Activated gamma-delta T cell treated with anti-CD3 and anti-CD28 coated beads, Interleukin-2, amount 50 U/mL, for 16 hours (primary cell): ENCODE results near the gene PTPN5.

Experiments
- DNase-seq: peaks from one replicate; pipeline ENCODE4 v3.0.0-alpha.2; 2020; ENCODE audit warnings: low read depth

PTPN5 gene

DNA sequence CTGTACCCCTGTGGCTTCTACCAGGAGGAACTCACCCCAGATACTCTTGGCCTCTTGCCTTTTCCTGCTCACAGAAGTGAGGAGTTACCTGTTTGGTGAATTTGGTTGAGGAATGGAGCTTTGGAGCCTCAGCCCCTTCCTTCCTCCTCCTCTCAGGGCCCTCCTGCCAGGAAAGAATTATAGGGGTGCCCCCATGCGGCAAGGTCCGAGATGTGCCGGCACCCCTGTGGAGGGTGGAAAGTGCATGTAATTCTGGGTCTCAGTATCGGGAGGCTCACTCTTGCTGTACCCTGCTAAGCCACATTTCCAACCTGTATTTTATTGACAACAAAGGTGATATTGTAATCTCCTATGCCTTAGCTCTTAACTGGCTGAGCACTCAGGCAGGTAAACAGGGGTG, 51.9 kb downstream of the PTPN5 start:
- no peak for DNase-seq

DNA sequence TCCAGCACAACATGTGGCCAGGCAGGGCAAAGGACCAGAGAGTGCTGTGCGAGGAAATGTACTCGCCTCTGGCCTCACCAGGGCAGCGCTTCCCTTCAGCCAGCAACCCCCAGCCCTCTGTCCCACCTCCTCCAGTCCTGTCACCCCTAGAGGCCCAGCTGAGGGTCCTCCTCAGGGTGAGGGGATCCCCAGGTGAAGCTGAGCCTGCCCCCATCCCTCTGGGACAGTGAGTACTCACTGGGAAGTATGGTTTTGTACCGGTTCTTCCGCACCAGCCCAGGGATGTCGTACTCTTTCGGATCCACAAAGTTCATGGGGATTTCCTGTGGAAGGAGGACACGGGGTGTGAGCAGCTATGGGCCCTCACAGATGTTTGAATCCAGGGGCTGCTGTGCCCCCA, 54.0 kb downstream of the PTPN5 start:
- no peak for DNase-seq

DNA sequence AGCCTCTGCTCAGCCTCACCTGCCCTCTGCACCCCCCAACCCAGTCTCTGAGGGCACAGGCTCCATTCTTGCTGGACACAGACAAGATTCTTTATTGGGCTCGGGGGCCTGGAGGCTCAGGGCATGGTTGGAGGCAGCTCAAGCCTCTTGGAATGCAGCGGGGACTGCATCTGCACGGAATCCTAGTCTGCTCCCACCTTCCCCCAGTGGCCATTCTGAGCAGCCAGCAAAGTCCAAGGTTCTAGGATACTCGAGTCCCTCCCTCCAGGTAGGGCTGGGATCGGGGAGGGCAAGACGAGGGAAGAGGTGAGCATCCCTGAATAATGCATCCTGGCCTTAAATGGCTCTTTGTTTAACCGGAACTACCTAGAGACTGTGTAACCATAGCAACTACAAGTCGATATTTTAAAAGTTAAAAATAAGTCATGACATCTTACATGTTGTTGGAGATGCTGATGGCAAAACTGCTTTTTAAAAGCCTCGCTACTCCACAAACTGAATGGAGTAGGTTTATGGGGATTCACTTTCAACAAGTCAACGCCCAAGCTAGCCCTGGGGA, 54.9 kb downstream of the PTPN5 start:
- DNase-seq: no peak

DNA sequence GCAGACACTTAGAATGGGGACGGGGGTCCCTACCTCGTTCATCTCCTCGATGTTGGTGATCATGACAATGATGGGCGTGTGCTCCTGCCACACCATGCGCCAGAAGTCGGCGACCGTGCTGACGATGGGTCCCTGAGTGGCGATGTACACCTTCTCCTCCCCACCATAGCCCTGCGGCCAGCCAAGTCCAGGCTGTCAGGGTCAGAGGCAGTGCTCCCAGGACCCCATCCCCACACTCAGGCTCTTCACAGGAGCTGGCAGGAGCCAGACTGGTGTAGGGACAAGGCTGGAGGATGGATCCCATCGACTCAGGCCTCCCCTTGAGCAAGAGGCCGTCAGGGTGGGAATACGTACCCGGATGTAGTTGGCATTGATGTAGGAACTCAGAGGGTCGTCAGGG, 58.4 kb downstream of the PTPN5 start:
- no peak for DNase-seq

DNA sequence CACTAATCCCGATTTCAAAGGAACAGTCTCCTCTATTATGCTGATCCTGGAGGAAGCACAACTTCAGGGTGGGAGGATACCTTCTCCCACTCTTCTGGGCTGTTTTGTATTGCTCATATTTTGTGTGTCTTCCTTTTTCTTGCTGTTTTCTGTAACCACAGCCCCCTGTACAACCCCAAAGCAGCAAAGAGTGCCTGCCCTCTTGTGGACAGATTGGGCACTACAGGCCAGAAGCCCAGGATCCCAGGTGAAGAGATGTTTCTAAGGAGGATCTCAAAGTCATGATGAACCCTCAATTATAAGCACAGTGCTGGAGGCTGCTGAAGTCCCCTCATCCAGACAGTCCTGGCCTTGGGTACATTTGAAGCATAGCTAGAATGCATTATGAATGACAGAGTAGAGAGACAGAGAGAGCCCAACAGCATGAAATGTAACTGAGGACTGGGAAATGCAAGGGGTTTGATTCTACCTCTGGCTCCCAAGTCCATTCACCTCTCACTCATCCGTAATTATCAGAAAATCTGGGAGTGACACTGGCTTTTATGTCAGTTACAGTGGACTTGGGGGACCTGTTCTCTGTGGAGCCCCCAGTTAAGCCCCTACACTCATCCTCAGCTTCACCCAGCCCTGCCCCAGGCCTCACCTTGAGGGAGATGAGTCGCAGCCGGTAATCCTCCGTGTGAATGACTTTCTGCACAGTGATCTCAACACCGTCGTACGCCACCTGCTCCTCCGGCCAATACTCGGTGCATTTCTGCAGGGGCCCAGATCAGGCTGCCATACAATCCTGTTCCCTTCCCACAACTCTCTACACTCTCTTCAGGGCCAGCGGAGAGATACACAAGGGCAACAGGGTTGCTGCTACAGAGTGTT, 59.4 kb downstream of the PTPN5 start:
- peak; percentile 58 for DNase-seq

DNA sequence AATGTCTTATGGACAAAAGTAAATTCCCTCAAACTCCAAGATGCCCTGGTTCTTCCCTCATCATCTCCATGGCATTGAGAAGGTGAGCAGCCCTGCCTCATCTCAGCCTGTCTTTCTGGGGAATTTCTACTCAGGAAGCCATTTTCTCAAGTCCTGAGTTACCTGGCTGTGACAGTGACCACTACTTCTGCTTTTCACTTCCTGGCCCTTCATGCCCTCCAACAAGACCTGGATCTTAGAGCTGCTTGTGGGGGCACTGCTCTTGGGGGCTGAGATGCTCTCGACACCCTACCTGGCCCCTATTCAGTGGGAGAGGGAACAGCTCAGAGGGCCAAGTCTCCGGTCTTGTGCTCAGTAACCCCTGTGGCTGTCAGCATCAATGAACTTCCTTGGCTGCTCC, 60.2 kb downstream of the PTPN5 start:
- DNase-seq: no peak

DNA sequence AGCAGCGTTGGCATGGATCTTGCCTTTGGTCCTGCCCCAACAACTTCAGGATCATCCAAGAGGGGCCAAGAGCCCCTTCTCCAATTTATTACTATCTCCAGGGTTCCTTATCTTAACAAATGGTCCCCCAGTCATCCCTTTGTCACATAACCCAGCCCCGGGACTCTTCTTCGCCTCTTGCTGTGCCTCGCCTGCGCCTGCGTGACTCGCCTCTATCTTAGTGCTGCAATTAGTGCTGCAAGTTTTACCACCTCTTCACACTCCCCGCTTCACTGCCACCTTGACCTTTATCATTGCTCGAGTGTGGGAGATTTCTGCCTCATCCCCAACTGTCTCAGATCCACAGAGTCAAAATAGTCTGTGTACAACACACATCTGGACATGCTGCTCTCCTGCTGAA, 61.6 kb downstream of the PTPN5 start:
- DNase-seq: no peak

DNA sequence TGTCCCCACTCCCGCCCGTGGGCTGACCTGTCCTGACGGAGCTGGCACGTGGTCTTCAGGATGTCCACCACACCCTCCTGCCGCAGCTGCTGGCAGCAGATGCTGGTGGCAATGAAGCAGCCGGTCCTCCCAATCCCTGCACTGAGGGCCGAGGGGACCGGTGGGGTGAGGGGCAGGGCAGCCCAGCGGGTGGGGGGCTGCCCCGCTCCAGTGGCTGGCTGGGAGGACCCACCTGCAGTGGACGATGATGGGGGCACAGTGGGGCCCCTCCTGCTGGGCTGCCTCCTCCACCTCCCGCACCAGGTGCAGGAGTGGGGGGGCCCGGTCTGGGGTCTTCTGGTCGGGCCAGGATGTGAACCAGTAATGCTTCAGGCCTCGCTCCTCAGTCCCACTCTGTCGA, 62.2 kb downstream of the PTPN5 start:
- DNase-seq: no peak

DNA sequence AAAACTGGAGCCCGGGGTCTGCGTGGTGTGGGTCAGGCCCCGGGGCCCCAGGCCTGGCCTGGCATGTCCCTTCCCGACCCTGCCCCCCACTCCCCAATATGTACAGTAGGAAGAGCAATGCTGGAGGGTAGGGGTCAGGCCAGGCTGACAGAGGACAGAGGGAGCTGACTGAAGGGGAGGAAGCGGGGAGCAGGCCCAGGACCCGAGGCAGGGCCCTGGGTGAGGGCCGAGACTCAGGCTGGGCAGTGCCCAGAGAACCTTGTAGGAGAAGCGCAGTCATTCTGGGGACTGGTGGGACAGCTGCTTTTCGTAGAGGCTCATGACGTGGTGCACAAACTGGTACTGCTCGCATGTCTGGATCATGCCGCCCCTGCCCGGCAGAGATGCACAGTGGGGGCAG, 62.9 kb downstream of the PTPN5 start:
- DNase-seq: no peak

DNA sequence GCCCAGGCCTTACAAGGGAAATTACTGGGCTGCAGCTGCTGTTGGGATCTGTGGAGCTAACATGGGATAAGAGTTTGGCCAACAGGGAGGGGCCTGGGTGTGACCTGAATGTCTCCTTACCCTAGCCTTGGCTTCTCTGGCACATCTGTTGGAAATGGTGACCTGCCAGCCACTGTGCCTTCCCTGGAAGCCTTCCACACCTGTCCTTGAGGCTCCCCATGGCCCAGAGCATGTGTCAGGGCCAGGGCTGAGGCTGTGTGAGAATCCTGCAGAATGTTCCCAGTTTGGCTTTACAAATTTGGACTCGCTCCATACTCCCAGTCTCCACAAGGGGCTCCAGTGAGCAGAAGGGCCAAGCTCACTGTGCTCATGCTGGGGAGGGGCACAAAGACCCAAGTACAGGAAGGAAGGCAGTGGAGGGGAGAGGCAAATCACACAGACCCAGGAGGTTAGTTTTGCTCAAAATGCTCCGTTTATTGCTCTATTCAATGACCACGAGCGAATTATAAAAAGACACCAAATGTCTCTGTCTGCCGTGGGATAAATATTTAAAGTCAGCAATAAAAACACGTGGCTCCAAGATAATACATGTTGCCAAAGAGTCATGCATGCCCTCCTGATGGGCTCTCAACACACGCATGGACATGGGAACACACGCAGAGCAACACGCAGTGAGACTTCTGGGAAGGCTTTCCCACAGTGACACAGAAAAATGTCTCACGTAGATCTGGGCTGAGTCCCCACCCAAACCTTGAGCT, 63.9 kb downstream of the PTPN5 start:
- DNase-seq: peak; percentile 25

DNA sequence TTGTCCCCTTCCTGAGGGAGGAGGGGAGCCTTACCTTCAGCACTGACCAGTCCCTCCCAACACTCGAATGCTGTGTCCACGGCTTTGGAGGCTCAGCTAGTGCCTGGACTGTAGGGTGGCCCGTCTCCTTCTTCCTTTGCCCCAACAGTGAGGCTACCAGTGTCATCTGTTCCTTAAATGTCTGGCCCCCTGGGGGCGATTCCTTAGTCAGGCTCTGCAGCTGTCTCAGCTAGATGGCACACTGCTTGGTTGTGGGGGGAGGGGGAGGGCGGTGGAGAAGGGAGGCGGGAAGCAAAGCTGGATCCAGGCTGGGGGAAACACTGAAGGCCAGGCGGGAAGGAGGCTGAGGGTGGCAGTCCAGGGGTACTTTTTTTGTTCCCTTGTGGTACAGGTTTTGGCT, 65.6 kb downstream of the PTPN5 start, which contains the start of gene IGSF22:
IGSF22 (minus strand) TSS at position 149 of the 400 bp plus-strand sequence. CDS start 1,952 bp downstream, outside the sequence.
- DNase-seq: no peak

DNA sequence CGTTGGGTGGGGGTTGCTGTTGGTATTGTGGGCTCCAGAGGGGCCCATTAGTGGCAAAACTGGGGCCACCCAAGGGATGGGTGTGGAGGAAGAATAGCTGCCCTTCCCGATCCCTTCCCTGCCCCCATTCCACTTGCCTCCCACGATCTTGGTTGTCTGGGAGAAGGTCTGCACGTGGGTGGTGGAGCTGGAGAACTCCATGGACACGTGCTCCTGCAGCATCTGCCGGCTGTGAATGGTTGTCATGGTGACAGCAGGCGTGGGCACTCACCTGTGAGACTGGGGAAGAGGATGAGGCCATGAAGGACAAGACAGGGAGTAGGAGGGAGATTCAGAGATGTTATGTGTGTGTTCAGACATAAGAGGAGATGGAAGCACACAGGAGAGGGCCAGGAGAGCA, 67.6 kb downstream of the PTPN5 start:
- no peak for DNase-seq

DNA sequence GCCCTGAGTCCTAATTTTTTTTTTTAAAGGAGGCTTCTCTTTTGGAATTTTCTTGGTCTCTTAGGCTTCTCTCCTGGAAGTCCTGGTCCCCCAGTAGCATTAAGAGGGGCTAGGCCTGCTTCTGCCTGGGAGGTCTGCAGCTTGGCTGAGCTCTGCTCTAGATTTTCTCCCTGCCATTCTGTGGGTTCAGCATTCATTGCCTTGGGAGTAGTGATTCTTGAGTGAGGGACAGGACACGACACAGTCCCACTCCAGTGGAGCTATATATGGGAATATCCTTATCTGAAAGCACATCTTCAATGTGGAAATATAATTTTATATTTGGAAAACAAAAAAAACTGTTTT, 69.3 kb downstream of the PTPN5 start:
- DNase-seq: no peak

DNA sequence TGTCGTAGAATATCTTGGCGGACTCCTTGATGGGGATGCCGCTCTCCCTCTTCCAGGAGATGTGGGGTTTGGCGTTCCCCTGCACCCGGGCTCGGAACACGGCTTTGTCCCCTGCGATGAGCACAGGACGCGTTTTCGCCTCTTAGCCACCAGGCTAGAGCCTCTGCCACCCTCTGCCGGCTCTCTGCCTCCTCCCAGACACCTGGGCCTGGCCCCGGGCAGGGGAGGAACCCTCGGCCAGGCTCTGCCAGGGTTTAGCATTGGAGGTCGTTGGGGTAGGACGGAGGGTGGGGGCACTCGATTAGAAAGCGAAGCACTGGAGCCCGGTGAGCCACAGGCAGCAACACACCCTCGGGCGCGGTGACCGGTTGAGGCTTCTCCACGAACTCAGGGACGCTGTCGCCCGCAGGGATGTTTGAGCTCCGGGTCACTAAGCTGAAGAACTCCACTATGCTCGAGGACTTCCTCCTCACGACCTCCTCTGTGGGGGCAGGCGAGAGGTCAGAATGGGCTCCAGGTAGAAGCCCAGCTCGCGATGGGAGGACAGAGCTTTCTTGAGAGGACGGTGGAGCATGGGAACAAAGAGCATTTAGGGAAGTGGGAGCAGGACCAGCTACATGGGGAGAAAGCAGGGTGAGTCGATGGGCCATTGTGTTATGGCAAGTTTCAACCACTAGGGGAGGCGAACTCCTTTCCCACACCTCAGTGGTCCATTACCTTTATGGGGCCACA, 69.9 kb downstream of the PTPN5 start:
- DNase-seq: peak; percentile 28

DNA sequence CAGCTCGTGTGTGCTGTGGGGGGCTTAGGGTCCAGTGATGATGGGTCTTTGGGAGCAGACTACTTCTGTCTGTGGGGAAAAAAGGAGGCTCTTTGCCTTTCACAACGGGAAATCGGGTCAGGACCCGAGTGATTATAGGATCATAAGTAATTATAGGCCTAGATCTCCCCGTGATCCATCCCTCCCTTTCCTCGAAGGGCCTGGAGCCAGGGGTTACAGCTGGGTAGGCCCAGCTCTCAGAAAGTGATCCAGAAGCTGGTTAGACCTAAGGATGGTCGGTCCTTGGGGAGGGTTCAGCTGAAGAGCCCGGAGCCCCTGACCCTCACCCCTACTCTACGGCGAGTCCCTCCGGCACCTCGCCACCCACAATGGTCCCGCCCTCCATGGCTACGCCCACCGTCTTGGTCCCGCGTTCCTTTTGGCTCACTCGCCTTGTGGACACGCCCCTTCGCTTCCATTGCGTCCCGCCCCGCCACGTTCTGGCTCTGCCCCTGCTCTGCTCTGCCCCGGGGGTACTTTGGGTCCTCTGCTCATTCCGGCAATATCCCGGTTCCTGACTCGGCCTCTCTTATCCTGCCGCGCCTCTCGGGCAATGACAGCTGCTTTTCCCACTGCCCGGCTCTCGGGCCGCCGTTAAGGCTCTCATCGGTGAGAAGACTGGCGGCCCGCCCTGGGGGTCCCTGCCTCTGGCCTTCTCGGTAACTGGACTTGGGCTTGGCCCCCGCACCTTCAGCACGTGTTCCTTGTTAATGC, 70.6 kb downstream of the PTPN5 start:
- peak; percentile 61 for DNase-seq

DNA sequence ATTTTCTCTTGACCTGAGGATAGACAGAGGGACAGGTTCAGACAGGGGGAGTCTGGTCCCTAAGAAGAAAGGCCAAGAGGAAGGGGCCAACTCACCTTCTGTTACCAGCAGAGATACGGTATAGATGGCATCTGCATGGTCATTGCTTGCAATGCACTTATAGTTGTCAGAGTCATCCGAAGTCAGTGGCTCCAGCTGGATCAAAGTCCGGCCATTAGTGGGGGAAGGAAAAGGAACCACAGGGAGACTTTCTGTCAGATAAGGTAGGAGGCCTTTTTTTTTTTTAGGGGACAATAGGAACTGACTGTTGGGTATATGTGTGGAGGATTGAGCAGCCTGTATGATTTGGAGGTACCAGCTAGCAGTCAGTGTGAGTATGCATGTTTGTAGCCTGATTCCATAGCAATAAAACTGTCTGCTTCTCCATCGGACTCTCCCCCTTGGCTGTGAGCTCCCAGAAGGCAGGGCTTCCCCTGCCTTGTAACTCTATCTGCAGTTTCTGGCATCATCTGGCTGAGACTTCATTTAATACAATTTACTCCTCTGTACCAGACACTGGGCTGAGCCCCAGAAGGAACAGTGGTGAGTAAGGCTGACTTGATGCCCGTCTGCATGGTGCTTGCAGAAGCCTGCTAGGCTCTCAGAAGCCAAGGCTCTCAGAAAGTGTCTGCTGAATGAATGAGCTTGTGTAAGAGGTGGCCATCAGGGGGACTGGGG, 71.3 kb downstream of the PTPN5 start:
- DNase-seq: no peak

DNA sequence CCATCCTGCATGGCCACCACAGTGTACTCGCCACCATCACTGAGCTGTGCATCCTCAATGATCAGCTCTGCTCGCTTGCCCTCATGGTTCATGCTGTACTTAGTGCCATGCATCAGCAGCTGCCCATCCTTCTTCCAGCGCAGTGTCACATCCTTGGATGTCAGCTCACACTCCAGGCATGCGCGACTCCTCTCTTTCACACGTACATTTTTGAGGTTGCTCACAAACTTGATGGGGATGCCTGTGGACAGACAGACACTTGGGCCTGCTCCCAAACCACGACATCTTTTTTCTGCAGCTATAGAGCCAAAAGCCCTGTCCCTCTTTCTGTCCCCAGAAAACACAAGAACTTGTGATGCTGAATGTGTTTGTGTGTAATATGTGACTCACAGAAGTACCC, 76.1 kb downstream of the PTPN5 start:
- no peak for DNase-seq

DNA sequence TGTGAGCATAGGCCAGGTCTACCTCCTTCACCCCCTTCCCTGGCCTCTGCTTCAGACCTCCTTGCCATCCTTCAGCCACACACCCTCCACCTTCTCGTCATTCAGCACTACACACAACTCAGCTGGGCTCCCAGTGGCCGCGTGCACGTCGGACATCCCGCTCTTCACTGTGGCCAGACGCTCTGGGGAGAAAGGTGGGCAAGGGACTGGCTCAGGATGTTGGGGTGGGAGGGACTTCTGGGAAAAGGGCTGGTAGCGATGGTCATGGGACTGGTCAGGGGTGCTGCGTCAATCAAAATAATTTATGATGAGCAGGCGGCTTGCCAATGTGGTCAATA, 77.2 kb downstream of the PTPN5 start:
- no peak for DNase-seq

DNA sequence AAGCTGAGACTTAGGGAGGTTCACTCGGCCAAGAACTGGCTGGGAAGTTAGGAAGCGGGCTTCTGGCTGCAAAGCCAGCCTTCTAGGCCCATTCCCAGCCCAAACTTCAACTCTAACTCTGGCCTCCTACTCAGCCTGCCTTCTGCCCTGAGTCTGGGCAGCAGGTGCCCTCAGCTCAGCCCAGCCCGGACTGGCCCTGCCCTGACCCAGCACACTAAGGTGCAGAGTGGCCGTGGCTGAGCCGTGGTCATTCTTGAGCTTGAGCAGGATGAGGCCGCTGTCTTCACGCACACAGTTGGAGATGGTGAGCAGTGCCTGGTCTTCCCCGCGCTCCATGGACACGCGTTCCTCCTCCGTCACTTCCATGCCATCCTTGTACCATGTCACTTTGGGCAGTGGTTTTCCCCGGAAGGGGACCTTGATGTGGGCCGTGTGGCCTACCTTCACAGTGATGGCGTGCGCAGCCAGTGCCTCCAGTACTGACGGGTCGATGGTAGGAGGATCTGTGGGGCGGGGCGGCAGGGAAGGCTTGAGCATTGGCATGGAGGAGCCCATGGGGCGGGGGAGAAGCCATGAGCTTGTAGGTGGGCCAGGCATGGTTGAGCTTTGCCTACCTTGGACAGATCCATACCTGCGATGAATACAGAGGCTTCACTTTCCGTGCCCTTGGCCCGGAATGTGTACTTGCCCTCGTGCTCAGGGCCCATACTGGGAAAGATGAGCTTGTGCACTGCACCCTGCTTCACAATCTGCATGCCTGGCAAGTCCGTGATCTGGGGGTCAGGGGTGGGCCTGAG, 77.8 kb downstream of the PTPN5 start:
- DNase-seq: no peak

DNA sequence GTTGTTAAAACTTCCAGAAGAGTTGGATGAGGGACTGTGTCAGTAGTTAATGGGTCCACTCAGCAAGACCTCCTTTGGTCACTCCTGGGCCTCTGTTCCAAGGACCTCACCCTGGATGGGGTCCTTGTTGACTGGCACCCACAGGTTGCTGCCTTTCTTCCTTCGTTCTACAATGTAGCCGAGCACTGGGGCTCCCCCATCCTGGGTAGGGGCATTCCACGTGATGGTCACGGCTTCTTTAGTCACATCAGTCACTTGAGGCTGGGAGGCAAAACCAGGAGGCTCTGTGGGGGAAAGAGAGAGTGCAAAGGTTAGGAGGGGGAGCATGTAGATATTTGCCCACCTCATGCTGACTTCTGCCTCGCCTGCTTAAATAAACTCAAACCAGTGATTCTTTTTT, 81.1 kb downstream of the PTPN5 start:
- no peak for DNase-seq
